HG02973 (cell line): ENCODE measurements around the gene SLAMF9.
"Not testable (repeated sequence)": the region's sequence is repeated elsewhere in the genome, so short reads cannot be mapped to it uniquely, and the experiment has no call there.

ENCODE experiments used
- ATAC-seq: cut with Tn5 transposase; IDR thresholded peaks from one replicate; pipeline ENCODE4 v1.9.1; 2021; ENCODE audit warnings: moderate library complexity; ENCODE audit not compliant: unreplicated experiment

Gene SLAMF9

DNA sequence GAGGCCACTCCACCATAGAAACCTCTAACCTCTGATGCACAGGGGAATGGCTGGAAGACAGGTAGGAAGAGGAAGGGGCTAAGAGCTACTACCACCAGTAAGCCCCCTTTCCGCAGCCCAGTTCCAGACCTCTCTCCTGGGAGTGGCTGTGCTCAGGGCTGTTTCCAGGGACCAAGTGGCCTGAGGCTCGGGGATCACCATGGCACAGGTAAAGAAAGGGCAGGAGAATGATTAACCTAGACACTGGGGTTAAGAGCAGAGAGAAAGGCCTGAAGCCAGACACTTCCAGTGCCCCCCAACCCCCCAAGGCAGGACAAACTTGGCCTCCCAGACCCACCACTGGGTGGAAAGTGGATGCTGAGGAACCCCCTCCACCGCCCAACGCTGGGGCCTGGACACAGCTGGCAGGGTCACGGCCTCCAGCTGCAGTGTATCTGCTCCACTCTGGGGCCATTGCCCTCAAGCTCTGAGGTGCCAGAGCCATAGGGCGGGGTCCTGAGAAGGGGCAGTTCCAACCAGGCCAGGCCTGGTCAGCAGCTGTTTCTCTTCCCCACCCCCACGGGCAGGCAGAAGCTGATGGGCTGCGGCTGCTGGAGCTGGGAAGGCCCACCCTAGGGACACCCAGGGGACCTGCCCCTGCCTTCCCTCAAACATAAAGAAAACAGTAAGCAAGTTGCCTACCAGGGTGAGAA, 31.4 kb downstream of the SLAMF9 start:
- no peak for ATAC-seq

DNA sequence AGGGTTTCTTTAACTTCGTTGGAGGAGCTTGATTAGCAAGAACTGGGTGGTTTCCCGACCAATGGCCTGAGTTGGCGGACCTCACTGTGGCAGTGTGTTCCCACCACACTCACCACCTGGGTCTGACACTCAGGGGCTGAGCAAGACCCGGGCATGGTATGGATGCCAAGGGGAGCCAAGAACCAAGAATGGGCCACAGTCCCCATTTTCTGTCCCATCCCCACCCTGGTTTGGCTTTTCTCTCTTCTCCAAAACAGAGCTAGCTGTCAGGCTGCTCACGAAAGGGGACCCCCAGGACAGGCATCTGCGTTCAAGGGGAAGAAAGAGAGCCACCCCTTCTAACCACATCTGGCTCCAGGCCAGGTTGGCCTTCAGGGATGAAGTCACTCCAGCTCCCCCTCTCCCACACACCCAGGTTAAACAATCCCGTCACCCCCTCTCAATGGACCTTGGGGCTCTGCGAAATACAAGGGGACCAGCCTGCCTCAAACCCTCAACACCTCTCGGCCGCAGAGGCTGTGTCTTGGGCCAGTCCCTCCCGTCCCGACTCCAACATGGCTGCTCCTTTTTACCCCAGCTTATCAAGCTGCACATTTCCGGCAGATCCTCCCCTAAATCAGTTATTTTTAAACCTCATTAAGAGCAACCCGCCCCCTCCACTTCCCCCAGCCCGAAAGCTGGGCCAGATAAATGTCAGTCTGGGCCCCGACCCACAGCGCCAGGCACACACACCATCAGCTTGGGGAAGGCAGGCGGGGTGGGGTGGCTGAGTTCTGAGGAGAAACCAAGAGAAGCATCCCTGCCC, 32.1 kb downstream of the SLAMF9 start:
- ATAC-seq = no peak

- ATAC-seq = peak; percentile 26
Measured at GRCh38 chr1:159921251-159921650, 32.8 kb downstream of the SLAMF9 start.

GRCh38 chr1:159920651-159921050, 33.4 kb downstream of the SLAMF9 start:
- no peak for ATAC-seq

DNA sequence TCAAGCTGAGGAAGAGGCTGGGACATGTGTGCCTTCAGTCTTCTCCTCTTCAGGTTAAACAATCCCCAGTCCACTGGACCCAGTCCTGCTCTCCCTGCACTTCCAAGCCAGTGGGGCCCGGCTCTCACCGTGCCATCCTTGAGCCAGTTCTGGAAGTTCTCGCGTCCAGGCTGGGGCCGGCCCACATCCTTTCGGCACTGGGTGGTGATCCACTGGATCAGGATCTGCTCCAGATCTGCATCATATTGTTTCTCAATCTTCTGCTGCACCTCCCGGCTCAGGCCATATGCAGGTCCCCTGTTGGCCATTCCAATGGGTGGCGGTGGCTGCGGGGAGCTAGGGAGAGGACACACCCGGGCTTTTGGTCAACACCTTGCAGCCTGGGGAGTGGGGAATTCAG, 33.8 kb downstream of the SLAMF9 start:
- ATAC-seq = no peak

- no peak for ATAC-seq
Measured at GRCh38 chr1:159919236-159919865, 34.7 kb downstream of the SLAMF9 start.

- no peak for ATAC-seq
Measured at GRCh38 chr1:159918352-159919200, 35.5 kb downstream of the SLAMF9 start.

- ATAC-seq = no peak
Measured at GRCh38 chr1:159917533-159918351, 36.3 kb downstream of the SLAMF9 start.

GRCh38 chr1:159916242-159917051, 37.6 kb downstream of the SLAMF9 start:
- no peak for ATAC-seq

GRCh38 chr1:159915571-159916241, 38.3 kb downstream of the SLAMF9 start:
- no peak for ATAC-seq

DNA sequence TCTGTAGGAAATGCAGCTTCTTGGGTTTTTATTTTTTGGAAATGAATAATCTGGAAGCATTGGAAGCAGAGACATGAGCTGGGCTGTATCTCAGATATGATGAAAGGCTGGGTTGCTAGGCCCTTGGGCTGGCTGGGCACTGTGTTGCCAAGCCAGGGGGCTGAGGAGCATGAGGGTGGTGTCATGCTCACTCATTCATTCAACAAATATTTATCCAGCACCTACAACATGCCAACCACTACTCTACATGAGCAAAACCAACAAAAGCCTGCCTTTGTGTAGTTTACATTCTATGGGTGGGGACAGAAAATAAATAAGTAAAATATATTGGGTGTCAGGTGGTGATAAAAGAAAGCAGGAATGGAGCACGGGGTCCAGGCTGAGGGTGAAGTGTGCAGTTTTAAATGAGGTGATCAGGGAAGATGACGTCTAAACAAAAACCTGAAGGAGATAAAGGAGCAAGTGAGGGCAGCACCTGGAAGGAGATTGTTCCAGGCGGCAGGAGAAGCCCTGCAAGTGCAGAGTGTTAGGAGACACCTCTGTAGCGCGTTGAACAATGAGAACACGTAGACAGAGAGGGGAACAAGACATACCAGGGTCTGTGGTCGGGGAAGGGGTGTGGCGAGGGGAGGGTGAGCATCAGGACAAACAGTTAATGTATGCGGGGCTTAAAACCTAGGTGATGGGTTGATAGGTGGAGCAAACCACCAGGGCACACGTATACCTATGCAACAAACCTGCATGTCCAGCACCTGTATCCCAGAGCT, 39.6 kb downstream of the SLAMF9 start:
- no peak for ATAC-seq

DNA sequence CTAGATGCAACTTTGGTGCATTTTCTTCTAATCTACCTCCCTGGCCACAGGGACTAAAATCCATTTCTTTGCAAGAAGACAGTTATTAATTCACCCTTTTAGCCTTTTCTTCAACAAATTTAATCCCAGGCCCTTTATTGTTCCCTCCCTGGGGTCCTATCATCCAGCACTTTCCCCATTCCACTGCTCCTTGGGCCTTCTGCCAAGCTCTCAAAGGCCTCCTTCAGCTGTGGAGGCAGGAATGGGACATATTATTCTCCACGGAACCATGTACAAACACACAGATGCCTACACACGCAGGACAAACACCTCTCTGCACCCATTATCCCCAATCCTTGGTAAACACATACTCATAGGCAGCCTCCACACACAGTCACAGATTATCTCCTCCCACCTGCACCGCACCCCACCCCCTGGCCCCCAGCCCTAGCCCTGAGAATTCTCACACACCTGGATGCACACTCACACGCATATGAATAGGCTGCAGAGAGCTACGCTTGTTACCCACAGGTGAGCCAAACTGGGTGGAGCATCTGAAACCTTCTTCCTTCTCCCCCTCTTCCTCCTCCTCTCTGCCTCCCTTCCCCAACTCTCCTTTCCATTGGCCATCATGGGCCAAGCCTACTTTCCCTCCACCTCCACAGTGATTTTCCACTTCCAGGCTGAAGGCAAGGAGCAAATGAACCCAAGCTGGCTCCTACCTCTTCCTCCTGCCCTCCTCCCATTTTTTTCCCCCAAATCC, 40.4 kb downstream of the SLAMF9 start:
- no peak for ATAC-seq

DNA sequence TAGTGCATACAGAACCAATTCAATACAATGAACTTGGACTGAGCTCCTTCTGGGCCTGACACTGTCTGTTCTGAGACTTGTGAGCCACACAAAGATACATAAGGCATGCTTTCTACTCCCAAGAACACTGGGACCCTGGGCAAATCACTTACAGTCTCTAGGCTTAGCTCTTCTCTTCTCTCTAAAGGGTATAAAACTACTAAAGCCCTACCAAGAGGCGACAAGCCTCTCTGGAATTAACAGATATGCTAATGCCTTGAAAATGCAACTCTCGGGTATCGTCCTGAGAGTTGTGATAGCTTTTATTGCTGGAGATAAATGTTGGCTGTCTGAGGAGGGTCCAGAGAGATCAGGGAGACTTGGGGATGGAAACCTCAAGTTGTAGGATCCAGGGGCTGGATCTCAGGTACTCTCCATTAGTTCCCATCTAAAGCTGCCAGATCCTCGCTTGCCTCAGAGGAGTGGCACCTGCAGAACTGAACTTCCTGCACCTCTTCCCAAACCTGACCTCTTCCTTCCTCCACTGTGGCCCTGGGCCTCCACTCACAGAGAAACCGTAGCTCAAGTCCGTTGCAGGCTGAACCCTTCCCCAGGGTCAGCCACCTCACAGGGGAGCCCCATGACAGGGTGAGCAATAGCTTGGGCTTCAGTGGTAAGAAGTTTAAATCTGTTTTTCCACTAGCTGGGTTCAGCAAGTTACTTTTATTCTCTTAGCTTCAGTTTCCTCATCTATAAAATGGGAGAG, 42.5 kb downstream of the SLAMF9 start:
- ATAC-seq = no peak

DNA sequence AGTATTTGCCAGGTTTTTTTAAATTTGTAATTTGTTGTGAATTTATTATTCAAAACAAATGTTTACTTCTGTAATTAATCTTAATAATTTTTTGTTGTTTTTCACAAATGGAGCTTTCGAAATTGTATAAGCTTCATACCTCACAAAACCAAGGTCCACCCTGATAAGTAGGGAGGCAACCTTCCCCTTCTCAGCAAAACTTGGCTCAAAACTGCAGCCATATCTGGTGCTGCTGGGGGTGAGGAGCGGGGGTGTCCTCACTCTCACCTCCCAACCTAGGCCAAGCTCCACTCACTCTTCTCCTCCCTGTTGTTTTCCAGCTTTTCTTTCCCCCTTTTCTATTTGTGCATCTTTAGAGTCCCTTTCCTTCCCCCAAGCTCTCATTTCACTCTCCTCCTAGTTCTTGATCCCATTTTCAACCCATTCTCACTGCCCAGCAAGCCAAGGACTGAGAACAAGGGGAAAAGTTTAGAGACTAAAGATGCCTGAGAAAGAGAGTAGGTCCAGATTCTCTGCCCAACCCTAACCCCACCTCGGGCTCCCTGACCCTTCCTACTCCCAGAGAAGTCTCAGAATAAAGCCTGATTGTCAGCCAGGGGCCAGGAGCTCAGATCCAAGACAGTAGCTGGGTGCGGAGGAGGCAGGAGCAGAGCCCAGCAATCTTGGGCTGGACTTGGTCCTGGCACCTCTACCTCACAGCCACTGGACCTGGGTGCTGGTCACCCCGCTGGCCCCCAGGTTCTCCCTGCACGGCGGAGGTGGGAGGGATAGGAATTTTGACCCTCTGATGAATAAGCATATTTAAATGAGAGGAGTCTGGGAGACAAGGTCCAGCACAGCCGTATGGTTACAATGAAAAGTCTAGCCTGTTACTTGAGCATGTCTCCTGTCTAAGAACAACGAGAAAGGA, 45.8 kb downstream of the SLAMF9 start:
- ATAC-seq = no peak

DNA sequence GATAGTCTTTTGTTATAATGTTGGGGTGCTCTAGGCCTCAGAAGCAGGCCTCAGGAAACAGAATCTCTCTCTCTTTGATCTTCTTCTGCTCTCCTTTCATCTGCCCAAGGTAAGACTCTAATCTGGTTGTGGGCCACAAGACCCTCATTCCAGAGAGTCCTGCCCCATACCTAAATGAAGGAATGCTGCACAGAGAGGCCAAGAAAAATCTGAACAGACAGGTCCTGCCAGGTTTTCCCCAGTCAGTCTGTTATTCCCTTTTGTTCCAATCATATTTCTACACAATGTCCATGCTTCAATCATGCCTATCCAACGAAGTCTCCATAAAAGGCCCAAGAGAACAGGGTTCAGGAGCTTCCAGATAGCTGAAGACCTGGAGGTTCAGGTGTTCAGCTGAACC, 47.1 kb downstream of the SLAMF9 start:
- no peak for ATAC-seq

DNA sequence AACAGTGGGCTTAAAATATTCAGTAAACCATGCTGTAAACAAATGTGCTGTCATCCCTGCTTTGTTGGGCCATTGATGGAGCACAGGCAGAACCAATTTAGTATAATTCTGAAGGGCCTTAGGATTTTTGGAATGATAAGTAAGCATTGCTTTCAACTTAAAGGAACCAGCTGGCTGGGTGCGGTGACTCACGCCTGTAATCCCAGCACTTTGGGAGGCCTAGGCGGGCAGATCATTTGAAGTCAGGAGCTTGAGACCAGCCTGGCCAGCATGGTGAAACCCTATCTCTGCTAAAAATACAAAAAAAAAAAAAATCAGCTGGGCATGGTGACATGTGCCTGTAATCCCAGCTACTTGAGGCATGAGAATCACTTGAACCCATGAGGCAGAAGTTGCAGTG, 50.0 kb downstream of the SLAMF9 start:
- ATAC-seq = not testable (repeated sequence)
